Mucosa of descending colon (tissue), 3 donors: ENCODE data around the gene TMCC2. TPM values are rescaled to one million over a fixed set of nuclear protein-coding genes. Genes with fewer than 3 reads are reported as not detected.

Experiments
- ATAC-seq: fragments of 200-7000 bp; cut with Tn5 transposase; one replicate; pipeline ENCODE4 v1.9.1; 2020; ENCODE audit warnings: mild to moderate bottlenecking, moderate library complexity
- DNase-seq, 3 donors: peaks; one replicate each; pipeline ENCODE4 v3.0.0-alpha.2; 2020
- H3K36me3 ChIP-seq: fragments of 200-600 bp; one replicate; pipeline ENCODE4 v1.8.0; 2021; ENCODE audit warnings: low read depth, mild to moderate bottlenecking
- H3K4me1 ChIP-seq: fragments of 200-600 bp; one replicate; pipeline ENCODE4 v1.8.0; 2021; ENCODE audit warnings: low read depth, mild to moderate bottlenecking
- H3K4me3 ChIP-seq: fragments of 200-600 bp; one replicate; pipeline ENCODE4 v1.8.0; 2021; ENCODE audit warnings: mild to moderate bottlenecking
- H3K9me3 ChIP-seq: fragments of 200-600 bp; one replicate; pipeline ENCODE4 v1.8.0; 2021; ENCODE audit warnings: mild to moderate bottlenecking
- intact Hi-C, 2 donors: fragments of 100-400 bp; cut with DNase I in 1 of 2; cut with micrococcal nuclease in 1 of 2; formaldehyde crosslinking; loops; one replicate each; pipeline versions ENCODE4 v1.11.0 to v1.11.1; 2022; cut with DNase I, micrococcal nuclease
- total RNA-seq, 3 donors: library from RNA; stranded (reverse); fragmentation: NEBNext Ultra II Directional in 2 of 3; extraction: Animal tissue kit (Norgen Biotek cat#: 25700) in 2 of 3; gene quantifications; one replicate each; pipeline versions ENCODE4 v1.2.1 to v1.2.4, GENCODE V29; 2021 to 2023
- TF ChIP-seq, protein P1 (sequence below): fragments of 200-600 bp; IDR thresholded peaks from one replicate; pipeline ENCODE4 v1.8.0; 2022; ENCODE audit warnings: antibody characterized with exemption, mild to moderate bottlenecking
- donor health status: DM: no; HTN: no; CAD: no; lungs with moderate emphysema.
- donor health status: DM: no; HTN: no; CAD: no.
- donor health status: DM: no; HTN: yes; CAD: no.

TMCC2 gene
- total RNA-seq, 3 donors from 2014 or later: 0.27 to 5.1 (median 0.29) TPM

DNA sequence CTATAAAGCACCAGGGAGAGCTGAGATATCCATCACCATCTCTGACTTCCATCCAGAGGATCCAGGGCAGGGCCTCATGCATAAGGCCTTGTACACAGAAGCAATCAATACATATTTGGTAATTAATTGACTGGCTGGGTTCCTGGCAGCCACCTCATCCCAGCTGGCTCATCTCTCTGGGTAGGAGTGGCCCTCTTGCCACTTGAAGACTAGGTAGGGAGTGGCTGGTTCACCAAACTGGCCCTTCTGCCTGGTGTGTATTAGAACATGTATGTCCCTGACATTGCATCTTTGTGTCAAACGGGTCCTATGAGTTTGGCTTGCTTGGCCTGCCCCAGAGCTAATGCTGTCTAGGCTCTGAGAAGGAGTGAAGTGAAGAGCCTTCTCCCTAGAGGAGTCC is 82.0 kb downstream of the TMCC2 start:
- intact Hi-C loops: no loop called here
- DNase-seq (no peak), ATAC-seq (no peak)
- Histone ChIP-seq H3K9me3 (no peaks in the 10 kb centered on the region), H3K4me1 (peaks cover 73% of the 10 kb centered on the region), H3K36me3 (peaks cover 3% of the 10 kb centered on the region), H3K4me3 (no peak overlapping the region)
- TF ChIP-seq, protein P1, sequence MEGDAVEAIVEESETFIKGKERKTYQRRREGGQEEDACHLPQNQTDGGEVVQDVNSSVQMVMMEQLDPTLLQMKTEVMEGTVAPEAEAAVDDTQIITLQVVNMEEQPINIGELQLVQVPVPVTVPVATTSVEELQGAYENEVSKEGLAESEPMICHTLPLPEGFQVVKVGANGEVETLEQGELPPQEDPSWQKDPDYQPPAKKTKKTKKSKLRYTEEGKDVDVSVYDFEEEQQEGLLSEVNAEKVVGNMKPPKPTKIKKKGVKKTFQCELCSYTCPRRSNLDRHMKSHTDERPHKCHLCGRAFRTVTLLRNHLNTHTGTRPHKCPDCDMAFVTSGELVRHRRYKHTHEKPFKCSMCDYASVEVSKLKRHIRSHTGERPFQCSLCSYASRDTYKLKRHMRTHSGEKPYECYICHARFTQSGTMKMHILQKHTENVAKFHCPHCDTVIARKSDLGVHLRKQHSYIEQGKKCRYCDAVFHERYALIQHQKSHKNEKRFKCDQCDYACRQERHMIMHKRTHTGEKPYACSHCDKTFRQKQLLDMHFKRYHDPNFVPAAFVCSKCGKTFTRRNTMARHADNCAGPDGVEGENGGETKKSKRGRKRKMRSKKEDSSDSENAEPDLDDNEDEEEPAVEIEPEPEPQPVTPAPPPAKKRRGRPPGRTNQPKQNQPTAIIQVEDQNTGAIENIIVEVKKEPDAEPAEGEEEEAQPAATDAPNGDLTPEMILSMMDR: no peak

DNA sequence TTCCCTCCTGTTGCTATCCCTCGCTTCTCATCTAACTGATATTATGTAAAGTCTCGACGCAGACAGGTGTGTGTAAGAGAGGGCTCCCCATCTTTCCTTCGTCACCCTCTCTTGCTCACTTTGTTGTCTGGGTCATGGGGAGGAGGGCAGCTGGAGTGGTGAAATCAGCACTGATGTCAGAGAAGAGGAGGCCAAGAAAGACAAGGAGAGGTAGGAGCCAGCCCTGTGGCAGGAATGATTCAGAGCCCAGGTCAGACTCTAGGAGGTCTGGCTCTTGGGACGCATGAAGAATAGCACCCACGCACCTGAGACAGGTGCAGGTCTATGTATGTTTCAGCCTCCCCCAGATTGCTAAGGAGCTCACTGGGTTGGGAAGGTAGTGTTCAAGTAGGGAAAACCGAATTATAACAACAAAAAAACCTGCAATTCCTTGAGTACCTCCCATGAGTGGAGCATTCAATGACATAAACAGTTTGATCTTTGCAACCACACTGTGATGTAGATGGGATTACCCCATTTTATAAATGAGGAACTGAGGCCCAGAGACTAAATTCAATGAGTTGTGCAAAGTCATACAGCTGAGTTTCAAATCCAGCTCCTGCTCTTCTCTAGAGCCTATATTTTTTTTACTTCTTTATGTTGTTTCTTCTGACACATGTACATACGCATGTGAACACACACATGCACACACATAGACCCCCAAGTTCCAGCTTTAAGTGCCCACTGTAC is 83.4 kb downstream of the TMCC2 start:
- DNase-seq (no peak), ATAC-seq (no peak)
- TF ChIP-seq, protein P1: no peak
- Histone ChIP-seq H3K36me3 (peaks cover 3% of the 10 kb centered on the region), H3K4me1 (peaks cover 83% of the 10 kb centered on the region), H3K9me3 (no peaks in the 10 kb centered on the region), H3K4me3 (no peak overlapping the region)
- intact Hi-C loops: no loop called here

DNA sequence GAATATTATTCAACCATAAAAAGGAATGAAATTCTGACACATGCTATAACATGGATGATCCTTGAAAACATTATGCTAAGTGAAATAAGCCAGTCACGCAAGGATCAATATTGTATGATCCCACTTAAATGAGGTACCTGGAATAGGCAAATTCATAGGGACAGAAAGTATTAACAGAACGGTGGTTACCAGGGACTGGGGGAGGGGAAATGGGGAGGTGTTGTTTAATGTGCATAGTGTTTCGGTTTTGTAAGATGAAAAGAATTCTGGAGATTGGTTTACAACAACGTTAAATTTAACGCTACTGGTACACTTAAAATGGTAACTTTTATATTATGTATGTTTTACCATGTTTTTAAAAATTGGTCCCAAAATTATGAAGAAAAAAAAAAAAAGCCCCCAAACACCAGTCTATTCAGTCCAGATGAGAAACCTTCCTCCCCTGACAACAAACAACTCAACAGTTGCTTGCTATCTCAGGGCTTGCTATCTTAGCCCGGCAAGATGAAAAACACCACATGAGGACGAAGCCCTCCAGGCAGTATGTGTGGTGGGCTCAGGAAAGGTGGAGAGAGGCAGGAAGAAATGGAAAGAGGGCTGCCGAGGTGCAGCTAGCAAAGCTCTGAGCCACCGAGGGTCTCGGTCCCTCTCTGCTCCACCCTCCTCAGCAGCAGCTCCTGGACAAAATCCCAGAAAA is 85.3 kb downstream of the TMCC2 start:
- DNase-seq (no peak), ATAC-seq (no peak)
- H3K36me3 ChIP-seq: peaks cover 3% of the 10 kb centered on the region
- intact Hi-C loops: no loop called here
- TF ChIP-seq, protein P1: no peak
- no peaks in the 10 kb centered on the region for H3K9me3 ChIP-seq
- H3K4me3 ChIP-seq: no peak overlapping the region
- H3K4me1 ChIP-seq: peaks cover 85% of the 10 kb centered on the region

DNA sequence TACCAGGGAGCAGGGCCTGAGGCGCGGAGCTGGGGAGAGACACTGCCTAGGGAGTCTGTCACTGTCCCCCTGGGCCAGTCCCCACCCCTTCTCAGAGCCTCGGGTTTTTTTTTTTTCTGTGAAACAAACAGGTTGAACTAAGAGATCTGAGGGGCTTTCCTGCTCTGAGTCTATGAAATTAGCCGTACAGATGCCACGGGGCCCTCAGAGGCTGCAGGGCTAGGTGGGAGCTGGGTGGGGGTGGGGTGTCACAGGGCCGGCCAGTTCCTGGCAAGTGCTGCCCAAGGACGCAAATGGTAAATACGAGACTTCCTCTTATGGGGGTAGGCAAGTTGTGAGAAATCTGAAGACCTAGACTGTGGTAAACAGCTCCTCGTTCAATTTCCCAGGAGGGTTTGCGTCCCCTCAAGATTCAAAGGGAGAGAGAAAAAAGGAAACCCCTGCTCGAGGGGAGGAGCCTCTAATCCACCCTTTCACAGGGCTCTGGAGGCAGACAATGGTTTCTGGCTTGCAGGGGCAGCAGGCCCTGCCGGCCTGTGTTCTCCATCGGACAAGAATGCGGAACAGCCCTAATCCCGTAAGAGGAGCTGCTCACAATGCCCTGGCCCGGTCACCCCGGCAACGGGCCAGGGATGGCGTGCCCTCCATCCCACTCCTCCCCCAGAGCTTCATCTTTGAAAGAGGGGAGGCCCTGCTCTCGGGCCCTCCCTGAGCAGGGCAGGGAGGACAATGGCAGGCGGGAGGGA is 86.0 kb downstream of the TMCC2 start:
- DNase-seq (peak in 1 of 3 donors; percentile 75), ATAC-seq (peak; percentile 20)
- Histone ChIP-seq H3K9me3 (no peaks in the 10 kb centered on the region), H3K36me3 (peaks cover 3% of the 10 kb centered on the region), H3K4me1 (peaks cover 85% of the 10 kb centered on the region), H3K4me3 (no peak overlapping the region)
- TF ChIP-seq, protein P1: no peak
- intact Hi-C loops: no loop called here

DNA sequence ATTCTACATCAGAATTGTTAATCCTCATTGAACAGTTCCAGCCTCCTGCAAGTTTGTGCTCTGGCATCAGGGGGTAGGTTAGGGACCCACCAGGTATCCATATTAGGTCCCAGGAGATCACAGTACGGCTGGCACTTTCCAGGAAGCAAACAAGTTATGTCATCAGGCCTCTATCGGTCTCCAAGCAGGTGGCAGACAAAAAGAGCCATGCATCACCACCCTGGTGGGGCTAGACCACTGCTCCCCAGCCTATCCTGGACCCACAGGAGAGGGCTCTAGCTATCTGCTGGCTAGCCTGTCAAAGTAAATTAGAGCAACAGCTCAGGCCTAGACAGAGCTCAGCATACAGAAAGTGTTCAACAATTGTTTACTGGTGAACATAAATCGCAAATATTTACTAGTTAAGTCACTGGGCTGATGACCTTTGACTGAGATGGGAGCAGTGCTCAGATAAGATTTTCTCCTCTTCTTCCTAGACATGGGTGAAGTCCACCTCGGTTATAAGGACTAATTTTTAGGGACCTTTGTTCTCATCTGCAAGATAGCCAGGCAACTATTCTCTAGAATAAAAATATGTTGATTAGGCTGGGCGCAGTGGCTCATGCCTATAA is 87.4 kb downstream of the TMCC2 start:
- TF ChIP-seq, protein P1: no peak
- no peak for DNase-seq

More for the DNA sequence above, 87.4 kb downstream of the TMCC2 start:
- no peaks in the 10 kb centered on the region for H3K36me3 ChIP-seq
- H3K4me1 ChIP-seq: peaks cover 72% of the 10 kb centered on the region
- no peak for ATAC-seq
- intact Hi-C loops: no loop called here
- no peaks in the 10 kb centered on the region for H3K9me3 ChIP-seq
- H3K4me3 ChIP-seq: no peak overlapping the region
